ENCODE results near the gene PPP1R9A. TPM values are rescaled to one million over a fixed set of nuclear protein-coding genes. Genes with fewer than 3 reads are reported as not detected.

The PPP1R9A gene
- total RNA-seq, 2 donors from 2014 or later, result 23.3 to 23.4 TPM

GRCh38 chr7:95297041-95297440, 389.6 kb downstream of the PPP1R9A start:
- Histone ChIP-seq H3K36me3 (no peaks in the 10 kb centered on the region), H3K9me3 (no peaks in the 10 kb centered on the region), H3K27me3 (no peaks in the 10 kb centered on the region), H3K4me1 (no peaks in the 10 kb centered on the region), H3K27ac (no peak overlapping the region), H3K4me3 (no peak overlapping the region)
- DNase-seq (ENCODE audit: low spot score), result no peak
- TF ChIP-seq, protein P1, sequence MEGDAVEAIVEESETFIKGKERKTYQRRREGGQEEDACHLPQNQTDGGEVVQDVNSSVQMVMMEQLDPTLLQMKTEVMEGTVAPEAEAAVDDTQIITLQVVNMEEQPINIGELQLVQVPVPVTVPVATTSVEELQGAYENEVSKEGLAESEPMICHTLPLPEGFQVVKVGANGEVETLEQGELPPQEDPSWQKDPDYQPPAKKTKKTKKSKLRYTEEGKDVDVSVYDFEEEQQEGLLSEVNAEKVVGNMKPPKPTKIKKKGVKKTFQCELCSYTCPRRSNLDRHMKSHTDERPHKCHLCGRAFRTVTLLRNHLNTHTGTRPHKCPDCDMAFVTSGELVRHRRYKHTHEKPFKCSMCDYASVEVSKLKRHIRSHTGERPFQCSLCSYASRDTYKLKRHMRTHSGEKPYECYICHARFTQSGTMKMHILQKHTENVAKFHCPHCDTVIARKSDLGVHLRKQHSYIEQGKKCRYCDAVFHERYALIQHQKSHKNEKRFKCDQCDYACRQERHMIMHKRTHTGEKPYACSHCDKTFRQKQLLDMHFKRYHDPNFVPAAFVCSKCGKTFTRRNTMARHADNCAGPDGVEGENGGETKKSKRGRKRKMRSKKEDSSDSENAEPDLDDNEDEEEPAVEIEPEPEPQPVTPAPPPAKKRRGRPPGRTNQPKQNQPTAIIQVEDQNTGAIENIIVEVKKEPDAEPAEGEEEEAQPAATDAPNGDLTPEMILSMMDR (IDR thresholded peaks at IDR 0.05), result no peak

DNA sequence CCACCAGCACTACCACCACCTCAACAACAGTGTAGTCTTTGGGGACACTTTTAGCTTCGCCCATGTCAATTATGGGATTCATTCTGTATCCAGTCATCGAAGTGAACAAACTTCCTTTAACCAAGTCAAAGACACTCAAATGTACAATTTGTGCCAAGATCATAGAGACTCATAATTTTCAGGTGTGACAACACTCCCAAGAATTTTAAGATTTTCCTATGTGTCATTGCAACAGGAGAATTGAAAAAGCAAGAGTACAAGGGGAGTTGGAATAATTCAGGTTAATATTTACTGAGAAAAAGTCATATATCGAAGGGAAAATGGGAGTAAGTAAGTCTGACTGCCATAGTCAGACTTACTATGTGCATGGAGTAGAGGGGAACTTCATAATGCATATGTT, 390.7 kb downstream of the PPP1R9A start:
- H3K36me3 ChIP-seq, result no peaks in the 10 kb centered on the region
- DNase-seq (ENCODE audit: low spot score), result no peak
- H3K4me3 ChIP-seq, result no peak overlapping the region
- H3K27me3 ChIP-seq, result no peaks in the 10 kb centered on the region
- no peaks in the 10 kb centered on the region for H3K9me3 ChIP-seq
- TF ChIP-seq, protein P1 (IDR thresholded peaks at IDR 0.05), result no peak
- H3K4me1 ChIP-seq, result no peaks in the 10 kb centered on the region
- no peak overlapping the region for H3K27ac ChIP-seq

GRCh38 chr7:95303013-95303905, 395.9 kb downstream of the PPP1R9A start:
- no peaks in the 10 kb centered on the region for H3K36me3 ChIP-seq
- no peaks in the 10 kb centered on the region for H3K4me1 ChIP-seq
- no peaks in the 10 kb centered on the region for H3K27me3 ChIP-seq
- no peak for DNase-seq (ENCODE audit: low spot score)
- no peaks in the 10 kb centered on the region for H3K9me3 ChIP-seq
- no peak overlapping the region for H3K27ac ChIP-seq
- no peak overlapping the region for H3K4me3 ChIP-seq
- TF ChIP-seq, protein P1 (IDR thresholded peaks at IDR 0.05), result no peak

DNA sequence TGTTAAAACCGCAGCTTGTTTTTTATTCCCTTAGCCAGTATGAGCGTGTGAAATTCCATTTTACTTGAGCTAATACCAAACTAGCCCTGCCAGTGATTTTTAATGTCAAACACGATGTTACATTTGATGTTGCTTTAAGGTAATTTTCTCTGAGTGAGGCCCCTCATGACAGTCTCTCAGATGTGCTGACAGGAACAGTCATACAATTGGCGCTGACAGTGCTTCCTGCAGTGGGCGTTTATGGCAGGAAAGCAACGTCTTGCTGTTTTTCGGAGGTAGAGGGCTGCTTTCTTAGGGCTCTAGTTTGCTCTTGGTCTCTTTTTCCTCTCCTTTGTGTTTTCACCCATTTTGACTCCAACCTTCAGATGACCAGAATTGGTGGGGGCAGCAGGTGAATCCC, 397.6 kb downstream of the PPP1R9A start:
- H3K4me3 ChIP-seq, result no peak overlapping the region
- H3K27me3 ChIP-seq, result no peaks in the 10 kb centered on the region
- TF ChIP-seq, protein P1 (IDR thresholded peaks at IDR 0.05), result no peak
- no peak for DNase-seq (ENCODE audit: low spot score)
- no peak overlapping the region for H3K27ac ChIP-seq
- no peaks in the 10 kb centered on the region for H3K4me1 ChIP-seq
- H3K36me3 ChIP-seq, result no peaks in the 10 kb centered on the region
- no peaks in the 10 kb centered on the region for H3K9me3 ChIP-seq

DNA sequence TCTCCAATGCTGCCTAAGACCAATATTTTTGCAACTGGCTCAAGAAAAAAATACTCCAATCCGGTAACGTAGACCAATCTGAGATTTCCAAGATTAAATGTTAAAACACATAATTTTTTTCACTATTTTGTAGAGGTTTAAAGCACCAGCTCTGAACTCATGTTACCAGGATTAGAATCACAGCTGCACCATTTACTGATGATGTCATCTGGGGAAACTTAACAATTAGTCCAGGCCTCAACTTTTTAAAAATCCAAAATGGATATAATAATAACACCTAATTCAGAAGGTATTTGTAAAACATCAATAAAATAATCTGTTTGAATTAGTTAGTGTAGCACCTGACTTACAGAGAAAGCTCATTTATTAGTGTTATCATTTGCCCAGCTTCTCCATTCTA, 402.6 kb downstream of the PPP1R9A start:
- H3K4me3 ChIP-seq, result no peak overlapping the region
- no peak overlapping the region for H3K27ac ChIP-seq
- H3K9me3 ChIP-seq, result no peaks in the 10 kb centered on the region
- H3K4me1 ChIP-seq, result no peaks in the 10 kb centered on the region
- H3K27me3 ChIP-seq, result no peaks in the 10 kb centered on the region
- no peaks in the 10 kb centered on the region for H3K36me3 ChIP-seq
- DNase-seq (ENCODE audit: low spot score), result no peak
- TF ChIP-seq, protein P1 (IDR thresholded peaks at IDR 0.05), result no peak

Data from right atrium auricular region (tissue), 2 donors.